Activated CD4-positive, alpha-beta T cell treated with anti-CD3 and anti-CD28 coated beads, Interleukin-2, Interleukin-6, amounts not matched to agents 100 ng/mL and 50 ng/mL, durations not matched to agents 16 hours and 8 hours (primary cell): ENCODE data around the gene EPB41L3.
A peak's percentile ranks its signal among the peaks of the same experiment; 100 is the strongest.

Experiments
- DNase-seq: peaks from one replicate; pipeline ENCODE4 v3.0.0-alpha.2; 2020

EPB41L3 gene

DNA sequence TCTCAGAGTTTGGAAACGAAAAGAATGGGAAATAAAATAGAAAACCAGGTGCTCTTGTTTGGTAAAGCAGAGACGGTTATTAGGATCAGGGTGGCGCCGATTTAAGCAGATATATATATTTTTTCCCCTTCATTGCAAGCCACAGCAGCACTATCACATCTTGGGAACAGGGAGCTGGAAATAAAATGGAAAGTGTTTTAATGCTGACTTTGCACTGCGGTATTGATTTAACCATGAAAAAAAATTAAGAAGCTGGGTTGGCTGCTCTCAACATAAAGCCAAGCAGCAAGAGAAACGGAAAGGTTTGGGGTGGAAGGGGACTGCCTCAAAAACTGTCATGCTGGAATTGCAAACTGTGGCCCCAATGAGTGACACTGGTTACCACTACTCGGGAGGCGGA lies 145.5 kb downstream of the EPB41L3 start:
- DNase-seq: no peak

DNA sequence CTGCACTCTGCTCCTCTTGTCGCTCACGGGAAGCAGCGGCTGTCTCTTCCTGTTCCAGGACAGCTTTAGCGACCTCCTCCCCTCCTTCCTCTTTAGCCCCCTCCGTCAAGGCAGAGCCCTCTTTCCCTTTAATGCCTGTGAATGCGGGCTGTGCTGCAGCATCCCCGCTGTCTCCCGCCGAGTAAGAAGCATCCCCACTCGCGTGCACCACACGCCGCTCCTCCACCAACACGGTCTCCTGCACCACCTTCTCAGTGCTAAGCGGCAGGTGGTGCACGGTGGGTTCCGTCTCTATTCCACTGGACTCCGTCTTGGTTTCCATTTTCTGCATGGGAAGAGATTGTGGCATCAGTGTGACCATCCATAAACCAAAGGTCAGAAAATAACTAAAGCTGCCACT lies 146.7 kb downstream of the EPB41L3 start:
- DNase-seq: no peak

DNA sequence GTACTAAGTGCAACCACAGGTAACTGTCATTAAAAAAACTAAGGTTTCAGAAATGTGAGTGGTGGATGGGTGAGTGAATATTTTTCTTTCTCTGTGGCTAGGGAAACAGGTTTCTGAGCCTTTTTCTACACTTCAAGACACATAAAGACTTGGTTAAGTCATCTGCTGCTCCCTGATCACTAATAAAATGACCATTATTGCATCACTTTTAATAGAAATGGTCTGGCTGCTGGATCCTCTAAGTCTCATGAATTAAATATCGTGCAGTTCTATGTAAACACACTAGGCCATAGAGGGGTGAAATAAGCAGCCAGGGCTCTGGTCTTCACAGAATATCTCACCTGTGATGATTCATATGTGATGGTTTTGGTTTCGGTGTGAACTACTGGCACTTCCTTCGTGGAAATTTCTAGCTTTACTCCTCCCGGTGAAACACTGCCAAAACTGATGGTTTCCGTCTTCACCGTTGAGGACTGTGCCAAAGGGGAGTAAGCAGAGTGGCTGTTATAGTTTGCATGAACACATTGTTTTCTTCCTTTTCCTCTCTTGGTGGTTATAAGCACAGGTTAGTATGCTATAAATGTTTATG lies 147.8 kb downstream of the EPB41L3 start:
- DNase-seq: peak; percentile 52

DNA sequence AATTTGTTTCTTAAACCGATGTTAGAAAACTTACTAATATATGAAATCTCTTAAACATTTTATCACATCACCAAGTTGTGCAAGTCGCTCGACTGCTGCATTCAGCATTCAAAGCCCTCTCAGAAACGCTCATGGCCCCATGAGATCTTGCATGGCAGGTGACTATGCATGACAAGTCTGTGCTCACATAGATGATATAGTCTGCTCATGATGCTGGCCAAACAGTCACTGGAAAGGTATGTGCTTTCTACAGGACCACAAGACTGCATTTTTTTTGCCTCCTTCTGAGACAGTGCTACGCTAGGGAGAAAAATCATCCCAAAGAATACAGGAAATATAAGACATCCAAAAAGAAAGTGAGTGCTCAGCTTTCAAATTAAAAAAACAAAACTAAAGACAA lies 150.0 kb downstream of the EPB41L3 start:
- no peak for DNase-seq

GRCh38 chr18:5391409-5391808 lies 152.4 kb downstream of the EPB41L3 start:
- DNase-seq: no peak

GRCh38 chr18:5389356-5389755 lies 154.4 kb downstream of the EPB41L3 start:
- DNase-seq: no peak

DNA sequence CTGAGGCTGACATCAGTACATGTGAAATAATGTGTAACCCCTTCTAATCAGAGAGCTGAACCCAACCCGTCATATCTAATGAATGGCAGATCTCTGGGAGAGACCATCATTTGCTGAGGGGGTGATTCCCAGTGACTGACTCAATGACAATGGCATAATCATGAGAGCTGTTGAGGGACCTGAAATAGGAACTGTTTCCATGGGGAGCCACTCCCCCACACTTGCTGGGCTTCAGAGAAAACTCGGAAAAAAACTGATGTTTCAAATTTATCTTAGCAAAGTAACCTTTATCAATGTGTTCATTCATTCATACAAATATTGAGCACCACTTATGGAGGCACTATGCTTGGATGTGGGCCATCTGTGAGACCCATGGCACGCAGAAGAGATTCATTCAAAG lies 154.9 kb downstream of the EPB41L3 start:
- no peak for DNase-seq

- DNase-seq: no peak
Measured at GRCh38 chr18:5380586-5380985, 163.2 kb downstream of the EPB41L3 start.

DNA sequence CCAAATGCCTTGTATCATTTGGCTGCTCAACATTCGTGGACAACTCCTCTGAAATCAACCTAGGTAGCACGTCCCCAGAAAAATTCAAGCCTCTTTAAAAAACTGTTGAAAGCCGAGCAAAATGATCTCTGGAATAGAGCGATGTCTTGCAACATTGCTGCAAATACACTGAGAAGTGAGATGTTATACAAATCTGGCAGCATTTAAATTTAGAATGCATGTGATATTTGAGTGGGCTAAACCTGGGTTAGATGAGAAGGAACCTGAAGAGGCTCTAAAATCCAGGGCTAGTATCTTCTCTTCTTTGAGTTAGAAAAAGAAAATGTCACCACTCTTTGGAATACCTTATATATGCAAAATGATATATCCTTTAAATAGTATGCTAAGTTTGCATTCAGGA lies 166.8 kb downstream of the EPB41L3 start:
- no peak for DNase-seq

- no peak for DNase-seq
Measured at GRCh38 chr18:5370332-5370731, 173.5 kb downstream of the EPB41L3 start.

- no peak for DNase-seq
Measured at GRCh38 chr18:5369513-5369912, 174.3 kb downstream of the EPB41L3 start.

DNA sequence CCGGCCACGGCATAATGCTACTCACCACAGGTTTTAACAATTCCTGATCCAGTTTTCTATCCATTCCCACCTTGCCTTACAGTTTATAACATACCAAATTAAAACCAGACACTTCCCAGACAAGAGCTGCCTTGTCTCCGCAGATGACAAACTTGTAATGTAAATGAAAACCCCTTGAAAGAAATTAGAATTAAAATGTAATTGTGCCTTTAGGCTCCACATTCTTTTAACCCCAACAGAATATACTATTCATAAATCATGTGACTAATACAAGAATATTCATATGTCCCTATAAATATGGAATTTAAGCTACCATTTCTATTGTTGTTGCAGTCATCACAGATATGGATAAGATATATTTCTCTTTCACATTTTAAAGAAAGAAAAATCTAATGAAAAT lies 178.4 kb downstream of the EPB41L3 start:
- DNase-seq: no peak

- no peak for DNase-seq
Measured at GRCh38 chr18:5350636-5351035, 193.2 kb downstream of the EPB41L3 start.
